Activated effector memory CD4-positive, alpha-beta T cell treated with Interleukin-2 at 50 U/mL for 16 hours (primary cell): Measurements from ENCODE around the gene TMEM183A.

Source experiments
- DNase-seq: peaks from one replicate; pipeline ENCODE4 v3.0.0-alpha.2; 2020

TMEM183A gene

DNA sequence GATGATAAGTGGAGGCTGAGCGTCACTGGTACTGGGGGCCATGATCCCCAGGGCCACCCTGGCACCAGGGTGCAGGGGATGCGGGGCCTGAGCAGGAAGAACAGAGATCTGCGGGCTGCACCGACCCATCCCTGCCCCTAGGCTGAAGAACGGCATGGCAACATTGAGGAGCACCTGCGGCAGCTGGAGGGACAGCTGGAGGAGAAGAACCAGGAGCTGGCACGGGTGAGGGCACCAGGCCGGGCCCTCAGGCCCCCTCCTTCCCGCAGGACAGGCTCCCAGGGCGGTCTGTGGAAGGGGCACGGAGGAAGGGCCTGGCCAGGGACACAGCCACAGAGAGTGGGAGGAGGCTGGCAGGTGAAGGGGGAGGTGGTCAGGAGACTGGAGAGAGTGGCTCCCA lies 40.9 kb downstream of the TMEM183A start:
- no peak for DNase-seq

GRCh38 chr1:203048555-203049051 lies 41.4 kb downstream of the TMEM183A start:
- no peak for DNase-seq

- DNase-seq: no peak
Measured at GRCh38 chr1:203049077-203049476, 41.9 kb downstream of the TMEM183A start.

GRCh38 chr1:203049576-203050180 lies 42.5 kb downstream of the TMEM183A start:
- DNase-seq: no peak

DNA sequence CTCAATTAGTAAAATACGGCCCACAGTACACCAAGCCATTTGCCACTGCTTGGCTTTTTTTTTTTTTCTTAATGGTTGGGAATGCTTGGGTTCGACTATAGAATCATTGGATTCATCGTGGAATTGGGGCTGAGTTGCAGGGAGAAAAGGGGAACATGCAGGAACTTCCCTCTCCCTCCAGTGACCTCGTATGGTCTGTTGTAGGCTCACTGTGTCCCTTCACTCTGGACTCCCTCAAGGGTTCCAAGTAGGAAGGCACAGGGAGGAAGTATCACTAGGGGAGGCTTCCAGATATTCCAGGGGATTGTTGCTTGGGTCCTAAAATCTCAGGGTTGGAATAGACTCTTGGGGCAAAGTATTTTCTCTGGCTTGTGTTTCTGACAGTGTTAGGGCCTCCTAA lies 43.7 kb downstream of the TMEM183A start:
- no peak for DNase-seq

GRCh38 chr1:203051841-203052324 lies 44.7 kb downstream of the TMEM183A start:
- no peak for DNase-seq

DNA sequence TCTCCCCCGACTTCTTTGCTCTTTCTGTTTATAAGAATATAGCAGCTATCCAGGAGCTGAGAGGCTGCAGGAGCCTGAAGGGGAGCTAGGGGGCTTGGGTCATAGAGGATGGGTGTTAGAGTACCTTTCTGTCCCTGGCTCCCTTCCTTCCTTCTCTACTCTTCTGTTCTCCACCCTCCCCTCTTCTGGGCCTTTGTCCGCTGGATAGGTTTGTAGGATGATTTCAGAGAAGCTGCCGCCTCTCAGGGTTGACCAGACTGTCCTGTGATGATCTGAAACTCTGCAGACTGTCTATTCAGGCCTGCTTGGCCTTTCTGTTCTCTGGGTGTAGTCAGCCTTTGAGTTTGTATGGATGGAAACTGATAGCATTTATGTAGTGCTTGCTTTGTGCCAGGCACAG lies 45.4 kb downstream of the TMEM183A start:
- no peak for DNase-seq

- no peak for DNase-seq
Measured at GRCh38 chr1:203054184-203054583, 47.0 kb downstream of the TMEM183A start.

DNA sequence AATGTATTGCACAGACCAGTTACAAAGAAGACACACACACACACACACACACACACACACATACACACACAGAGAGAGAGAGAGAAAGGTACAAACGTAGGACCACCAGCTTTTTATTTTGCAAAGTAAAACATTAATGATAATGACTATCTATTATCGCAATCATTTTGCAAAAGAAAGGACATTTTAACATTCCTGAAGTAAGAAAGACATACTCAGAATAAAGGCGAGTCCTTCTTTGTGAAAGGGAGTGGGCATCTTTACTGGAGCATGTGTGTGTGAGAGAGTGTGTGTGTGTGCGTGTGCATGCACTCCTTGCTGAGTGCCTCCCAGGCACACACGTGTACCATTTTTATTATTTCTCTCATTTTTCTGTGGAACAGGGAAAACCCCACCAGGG lies 47.5 kb downstream of the TMEM183A start:
- DNase-seq: no peak

GRCh38 chr1:203055161-203055799 lies 48.1 kb downstream of the TMEM183A start:
- DNase-seq: no peak

DNA sequence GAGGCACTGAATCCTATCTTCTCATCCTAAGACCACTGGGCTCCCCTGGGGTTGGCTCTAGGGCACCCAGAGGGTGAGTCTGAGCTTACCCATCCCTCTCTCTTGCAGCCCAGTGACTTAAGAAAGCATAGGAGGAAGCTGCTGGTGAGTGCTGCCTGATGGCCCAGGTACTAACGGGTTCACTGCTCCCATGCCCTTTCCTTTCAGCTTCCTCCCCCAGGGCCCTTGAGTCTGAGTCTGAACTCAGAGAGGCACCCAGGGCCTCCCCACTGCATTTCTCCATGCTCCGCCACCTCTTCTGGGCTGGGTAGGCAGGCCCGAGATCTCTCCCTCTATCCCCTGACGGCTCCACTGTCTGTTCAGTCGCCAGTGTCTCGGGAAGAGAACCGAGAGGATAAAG lies 48.8 kb downstream of the TMEM183A start:
- DNase-seq: no peak

GRCh38 chr1:203056516-203056915 lies 49.3 kb downstream of the TMEM183A start:
- no peak for DNase-seq

GRCh38 chr1:203057911-203058675 lies 50.9 kb downstream of the TMEM183A start:
- no peak for DNase-seq

DNA sequence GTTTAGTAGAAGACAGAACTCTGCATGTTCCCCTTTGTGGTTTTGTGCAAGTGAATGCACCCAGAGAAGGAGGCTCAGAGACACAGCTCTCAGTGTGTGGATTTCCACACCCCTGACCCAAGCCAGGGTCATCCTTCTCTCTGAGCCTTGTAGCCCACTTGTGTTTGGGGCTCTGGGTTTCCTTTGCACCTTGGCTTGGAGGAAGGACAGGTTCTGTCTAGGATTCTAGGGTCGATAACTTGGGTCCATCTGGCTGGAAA lies 51.4 kb downstream of the TMEM183A start:
- DNase-seq: no peak

GRCh38 chr1:203059485-203059884 lies 52.3 kb downstream of the TMEM183A start:
- no peak for DNase-seq

- DNase-seq: no peak
Measured at GRCh38 chr1:203060115-203060514, 52.9 kb downstream of the TMEM183A start.

DNA sequence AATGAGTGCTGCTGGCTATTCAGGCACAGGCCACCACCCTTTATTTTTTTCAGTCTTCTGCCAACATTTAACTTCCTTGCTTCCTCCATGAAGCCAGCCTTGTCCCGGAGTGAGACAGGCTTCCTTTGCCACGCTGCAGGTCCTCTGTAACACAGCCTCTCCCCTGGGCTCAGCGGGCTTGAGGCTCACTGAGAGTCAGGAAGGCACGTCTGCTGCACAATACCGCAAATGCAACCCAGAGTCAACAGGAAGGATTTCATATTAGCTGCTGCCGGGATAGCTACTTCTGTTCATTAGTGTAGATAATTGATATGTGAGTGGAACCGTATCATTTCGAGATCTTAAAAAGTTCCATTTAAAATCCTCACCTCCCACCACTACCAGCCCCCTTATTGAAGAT lies 56.1 kb downstream of the TMEM183A start:
- DNase-seq: no peak

GRCh38 chr1:203065191-203065590 lies 58.0 kb downstream of the TMEM183A start:
- DNase-seq: no peak

GRCh38 chr1:203065986-203066385 lies 58.8 kb downstream of the TMEM183A start:
- no peak for DNase-seq

GRCh38 chr1:203066965-203067364 lies 59.8 kb downstream of the TMEM183A start:
- DNase-seq: no peak

- DNase-seq: no peak
Measured at GRCh38 chr1:203069030-203069747, 62.0 kb downstream of the TMEM183A start.

DNA sequence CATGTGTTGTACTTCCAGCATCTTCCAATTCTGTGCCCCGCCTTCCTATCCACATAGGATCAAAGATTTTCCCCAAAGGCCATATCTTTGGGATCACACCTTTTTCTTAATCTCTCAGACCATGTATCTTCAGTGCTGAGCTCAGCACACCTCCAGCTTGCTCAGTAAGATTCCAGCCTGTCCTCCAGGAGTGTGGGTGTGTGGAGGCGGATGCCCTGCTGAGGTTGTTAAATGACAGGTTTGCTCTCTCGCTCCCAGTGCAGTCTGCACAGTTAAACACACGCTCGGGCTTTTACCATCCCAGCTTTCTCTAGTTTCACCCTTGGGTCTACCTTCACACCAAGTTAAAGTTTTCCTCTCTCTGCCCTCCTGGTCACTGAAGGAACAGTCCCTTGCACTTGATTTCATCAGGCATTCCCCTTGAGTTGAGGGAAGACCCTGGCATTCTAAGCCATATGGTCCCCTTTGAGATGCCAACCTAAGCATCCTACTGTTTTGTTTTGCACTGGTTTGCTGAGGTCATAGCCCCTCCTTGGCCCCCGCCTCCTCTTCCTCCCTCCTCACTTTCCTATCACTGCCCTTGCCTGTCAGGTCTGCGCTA lies 64.9 kb downstream of the TMEM183A start:
- DNase-seq: no peak

DNA sequence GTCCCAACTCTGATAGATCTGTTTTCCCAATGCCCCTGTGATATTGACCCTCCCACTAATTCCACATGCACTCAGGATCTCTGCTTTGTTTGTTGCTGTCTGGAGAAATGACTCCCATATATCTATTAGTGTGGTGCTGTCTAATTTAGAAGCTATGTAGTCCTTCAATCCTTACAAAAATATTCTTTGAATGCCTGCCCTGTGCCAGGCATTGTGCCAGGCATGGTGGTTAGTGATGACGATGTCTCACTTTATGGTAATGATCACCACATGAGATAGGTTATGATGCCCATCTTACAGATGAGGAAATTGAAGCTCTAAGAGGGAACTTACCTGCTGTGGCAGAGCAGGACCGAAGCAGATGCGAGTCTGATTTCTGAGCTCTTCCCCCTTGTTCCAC lies 65.7 kb downstream of the TMEM183A start:
- DNase-seq: no peak
